HEK293 (cell line): Measurements from ENCODE around the gene NCAN.

Source experiments
- CTCF ChIA-PET: fragments of 350-600 bp; formaldehyde crosslinking; extraction: SDS; loops from one replicate; lab custom pipeline; 2021; ENCODE audit warnings: antibody characterized with exemption; lab: Yijun Ruan, JAX
- POLR2A ChIA-PET: fragments of 300-600 bp; formaldehyde crosslinking; extraction: SDS; loops from one replicate; lab custom pipeline; 2020; ENCODE audit warnings: antibody characterized with exemption, inconsistent platforms; lab: Yijun Ruan, JAX
- H3K27ac ChIP-seq: fragments of 200-500 bp; sonication (Bioruptor generic); 2 replicates; pipeline ENCODE4 v1.5.1; 2014; ENCODE audit warnings: low read depth, low read length, control low read depth, inconsistent platforms; ENCODE audit errors: extremely low read depth
- H3K36me3 ChIP-seq, 2 experiments: fragments of 200-500 bp in 1 of 2; sonication (Bioruptor generic) in 1 of 2; 1 replicate in 1 of 2; 2 replicates in 1 of 2; pipeline ENCODE4 v1.5.1; 2014 to 2017; ENCODE audit warnings: inconsistent platforms in 2 of 2, low read length in 2 of 2; ENCODE audit not compliant: control insufficient read depth in 2 of 2, insufficient read depth in 1 of 2
- H3K4me1 ChIP-seq: fragments of 200-500 bp; sonication (Bioruptor generic); 2 replicates; pipeline ENCODE4 v1.5.1; 2014; ENCODE audit warnings: mild to moderate bottlenecking, low read length, inconsistent platforms; ENCODE audit not compliant: control insufficient read depth, insufficient read depth
- H3K4me3 ChIP-seq: 2 replicates; pipeline ENCODE4 v1.5.1; 2011; ENCODE audit warnings: low read depth, mild to moderate bottlenecking, control low read depth, low read length, moderate library complexity
- H3K9me3 ChIP-seq: fragments of 200-500 bp; sonication (Bioruptor generic); 2 replicates; pipeline ENCODE4 v1.5.1; 2014; ENCODE audit warnings: low read depth, low read length, inconsistent platforms; ENCODE audit not compliant: control insufficient read depth, insufficient read depth
- INSM2 ChIP-seq: fragments of 450-650 bp; formaldehyde crosslinking; IDR thresholded peaks from 2 replicates; pipeline ENCODE4 v1.5.1; 2016; ENCODE audit warnings: missing biosample characterization, missing genetic modification characterization
- PRDM4 ChIP-seq: fragments of 450-650 bp; formaldehyde crosslinking; IDR thresholded peaks from 2 replicates; pipeline ENCODE4 v1.5.1; 2017; ENCODE audit warnings: missing biosample characterization, missing genetic modification characterization
- PRDM6 ChIP-seq: fragments of 450-650 bp; formaldehyde crosslinking; IDR thresholded peaks from 2 replicates; pipeline ENCODE4 v1.5.1; 2017; ENCODE audit warnings: missing biosample characterization, missing genetic modification characterization
- SCRT1 ChIP-seq: fragments of 450-650 bp; formaldehyde crosslinking; IDR thresholded peaks from 2 replicates; pipeline ENCODE4 v1.5.1; 2016; ENCODE audit warnings: missing biosample characterization, missing genetic modification characterization, borderline replicate concordance
- SP7 ChIP-seq: fragments of 450-650 bp; formaldehyde crosslinking; IDR thresholded peaks from 2 replicates; pipeline ENCODE4 v1.5.1; 2016; ENCODE audit warnings: missing biosample characterization, missing genetic modification characterization
- TRIM28 ChIP-seq: IDR thresholded peaks from 2 replicates; pipeline ENCODE4 v1.6.1; 2011; ENCODE audit warnings: low read length, control low read depth, borderline replicate concordance
- ZBTB48 ChIP-seq: fragments of 450-650 bp; formaldehyde crosslinking; IDR thresholded peaks from 2 replicates; pipeline ENCODE4 v1.5.1; 2016; ENCODE audit warnings: missing biosample characterization, missing genetic modification characterization
- ZFHX2 ChIP-seq: fragments of 450-650 bp; formaldehyde crosslinking; conservative IDR thresholded peaks from 2 replicates; pipeline ENCODE4 v1.5.1; 2016; ENCODE audit warnings: missing biosample characterization, missing genetic modification characterization
- ZNF132 ChIP-seq: fragments of 450-650 bp; formaldehyde crosslinking; IDR thresholded peaks from 2 replicates; pipeline ENCODE4 v1.5.1; 2017; ENCODE audit warnings: missing biosample characterization, missing genetic modification characterization, borderline replicate concordance
- ZNF18 ChIP-seq: fragments of 450-650 bp; formaldehyde crosslinking; IDR thresholded peaks from 2 replicates; pipeline ENCODE4 v1.5.1; 2016; ENCODE audit warnings: missing biosample characterization, missing genetic modification characterization
- ZNF223 ChIP-seq: fragments of 450-650 bp; formaldehyde crosslinking; IDR thresholded peaks from 2 replicates; pipeline ENCODE4 v1.5.1; 2016; ENCODE audit warnings: missing biosample characterization, missing genetic modification characterization
- ZNF311 ChIP-seq: fragments of 450-650 bp; formaldehyde crosslinking; IDR thresholded peaks from 2 replicates; pipeline ENCODE4 v1.5.1; 2017; ENCODE audit warnings: missing biosample characterization, missing genetic modification characterization, borderline replicate concordance
- ZNF362 ChIP-seq: fragments of 450-650 bp; formaldehyde crosslinking; IDR thresholded peaks from 2 replicates; pipeline ENCODE4 v1.5.1; 2016; ENCODE audit warnings: missing biosample characterization, missing genetic modification characterization
- ZNF398 ChIP-seq: fragments of 450-650 bp; formaldehyde crosslinking; IDR thresholded peaks from 2 replicates; pipeline ENCODE4 v1.5.1; 2017; ENCODE audit warnings: missing biosample characterization, missing genetic modification characterization
- ZNF449 ChIP-seq: fragments of 450-650 bp; formaldehyde crosslinking; IDR thresholded peaks from 2 replicates; pipeline ENCODE4 v1.5.1; 2017; ENCODE audit warnings: missing biosample characterization, mild to moderate bottlenecking, missing genetic modification characterization, moderate library complexity
- ZNF48 ChIP-seq: fragments of 450-650 bp; formaldehyde crosslinking; IDR thresholded peaks from 2 replicates; pipeline ENCODE4 v1.5.1; 2016; ENCODE audit warnings: missing biosample characterization, missing genetic modification characterization
- ZNF530 ChIP-seq: fragments of 450-650 bp; formaldehyde crosslinking; IDR thresholded peaks from 2 replicates; pipeline ENCODE4 v1.5.1; 2016; ENCODE audit warnings: low read depth, missing biosample characterization, missing genetic modification characterization
- ZNF580 ChIP-seq: fragments of 450-650 bp; formaldehyde crosslinking; IDR thresholded peaks from 2 replicates; pipeline ENCODE4 v1.5.1; 2016; ENCODE audit warnings: missing biosample characterization, missing genetic modification characterization
- ZNF596 ChIP-seq: fragments of 450-650 bp; IDR thresholded peaks from 2 replicates; pipeline ENCODE4 v1.5.0; 2018; ENCODE audit warnings: missing biosample characterization, mild to moderate bottlenecking, missing genetic modification characterization, moderate library complexity
- ZNF830 ChIP-seq: fragments of 450-650 bp; IDR thresholded peaks from 2 replicates; pipeline ENCODE4 v1.5.0; 2018; ENCODE audit warnings: missing biosample characterization, missing genetic modification characterization, low read depth, mild to moderate bottlenecking, moderate library complexity
- ZSCAN4 ChIP-seq: fragments of 450-650 bp; formaldehyde crosslinking; IDR thresholded peaks from 2 replicates; pipeline ENCODE4 v1.5.1; 2017; ENCODE audit warnings: missing biosample characterization, missing genetic modification characterization

Gene NCAN

GRCh38 chr19:19213426-19214158 lies 1.8 kb downstream of the NCAN start:
- ChIA-PET POLR2A (interaction anchor here (0.7 kb wide), 1 partner anchor 22 kb away, joined by 3 read pairs; the partner anchor contains the start of genes BORCS8 and RFXANK), CTCF (interaction anchor here (0.7 kb wide), 1 partner anchor 692 kb away, joined by 3 read pairs; no protein-coding TSS in a partner anchor)
- Histone ChIP-seq H3K9me3 (no peaks in the 10 kb centered on the region), H3K4me3 (no peak overlapping the region), H3K4me1 (no peaks in the 10 kb centered on the region), H3K27ac (no peak overlapping the region), H3K36me3 (no peaks in the 10 kb centered on the region)
- TF ChIP-seq SP7 (no peak), ZNF311 (no peak), ZNF596 (tag by site-specific recombination) (no peak), TRIM28 (no peak), ZNF362 (no peak), ZNF530 (tag by site-specific recombination) (no peak), ZNF398 (tag by site-specific recombination) (no peak), ZBTB48 (tag by site-specific recombination) (no peak), ZNF449 (no peak), ZNF48 (tag by site-specific recombination) (no peak), ZNF223 (tag by site-specific recombination) (no peak), ZNF132 (no peak), ZNF580 (tag by site-specific recombination) (no peak), ZNF18 (peak; percentile 48; the same call in 1 of the 2 replicates), PRDM4 (tag by site-specific recombination) (no peak), SCRT1 (tag by site-specific recombination) (no peak), PRDM6 (tag by site-specific recombination) (no peak), INSM2 (tag by site-specific recombination) (no peak), ZFHX2 (no peak), ZSCAN4 (tag by site-specific recombination) (peak; percentile 79), ZNF830 (tag by site-specific recombination) (no peak)
